Peyer's patch (tissue), 4 donors: ENCODE data around the gene ELP4.

Experiments used
- POLR2A ChIP-seq, 2 donors: fragments of 450-650 bp; IDR thresholded peaks; one replicate each; pipeline ENCODE4 v1.5.1; 2017; ENCODE audit warnings: antibody characterized with exemption in 2 of 2, mild to moderate bottlenecking in 2 of 2, moderate library complexity in 2 of 2
- TF ChIP-seq, protein P1 (sequence below), 6 experiments: fragments of 450-650 bp in 4 of 6; fragments of 200-600 bp in 2 of 6; sonication (generic) in 1 of 6; IDR thresholded peaks; one replicate each; pipeline ENCODE4 v1.5.1; 2017 to 2019; ENCODE audit warnings: antibody characterized with exemption in 6 of 6, mild to moderate bottlenecking in 3 of 6, moderate library complexity in 1 of 6

DNA sequence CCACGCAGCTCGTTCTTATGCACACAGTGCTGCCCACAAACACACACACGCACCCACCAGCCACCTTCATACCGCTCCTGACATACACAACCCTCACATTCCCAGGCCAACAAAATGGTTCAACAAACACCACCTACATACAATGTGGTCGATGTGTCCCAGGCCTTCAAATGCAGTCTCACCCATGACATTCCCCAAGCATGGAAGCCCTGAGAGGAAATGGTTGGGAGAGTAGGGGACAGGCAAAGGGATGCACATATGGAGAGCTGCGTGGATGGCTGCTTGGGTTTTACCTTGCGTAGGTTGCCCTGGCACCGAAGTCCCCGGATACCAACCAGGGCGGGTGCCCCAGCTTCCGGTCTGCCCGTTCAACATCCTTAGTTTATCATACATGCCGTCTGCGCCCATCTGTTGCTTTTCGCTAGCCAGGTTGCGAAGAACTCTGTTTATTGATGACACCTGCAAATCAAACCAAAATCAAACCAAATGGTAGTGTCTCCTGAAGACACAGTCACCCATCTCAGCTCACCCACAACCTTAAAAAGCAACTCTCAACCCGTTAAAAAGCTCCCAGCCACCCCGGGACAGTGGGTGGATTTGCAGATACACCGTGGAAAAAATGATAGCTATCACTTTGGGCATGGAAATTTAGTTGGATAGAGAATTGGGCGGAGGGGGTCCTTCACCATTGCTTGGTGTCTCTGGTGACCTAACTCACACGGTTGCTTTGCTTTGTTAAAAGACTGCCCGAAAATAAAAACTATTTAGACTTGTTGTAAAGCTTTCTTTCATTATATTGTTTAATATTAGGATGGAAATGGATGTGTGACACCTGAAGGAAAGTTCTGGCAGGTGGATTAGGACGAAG is 291.1 kb downstream of the ELP4 start:
- TF ChIP-seq POLR2A (IDR thresholded peaks at IDR 0.05), result no peak
- TF ChIP-seq, protein P1, sequence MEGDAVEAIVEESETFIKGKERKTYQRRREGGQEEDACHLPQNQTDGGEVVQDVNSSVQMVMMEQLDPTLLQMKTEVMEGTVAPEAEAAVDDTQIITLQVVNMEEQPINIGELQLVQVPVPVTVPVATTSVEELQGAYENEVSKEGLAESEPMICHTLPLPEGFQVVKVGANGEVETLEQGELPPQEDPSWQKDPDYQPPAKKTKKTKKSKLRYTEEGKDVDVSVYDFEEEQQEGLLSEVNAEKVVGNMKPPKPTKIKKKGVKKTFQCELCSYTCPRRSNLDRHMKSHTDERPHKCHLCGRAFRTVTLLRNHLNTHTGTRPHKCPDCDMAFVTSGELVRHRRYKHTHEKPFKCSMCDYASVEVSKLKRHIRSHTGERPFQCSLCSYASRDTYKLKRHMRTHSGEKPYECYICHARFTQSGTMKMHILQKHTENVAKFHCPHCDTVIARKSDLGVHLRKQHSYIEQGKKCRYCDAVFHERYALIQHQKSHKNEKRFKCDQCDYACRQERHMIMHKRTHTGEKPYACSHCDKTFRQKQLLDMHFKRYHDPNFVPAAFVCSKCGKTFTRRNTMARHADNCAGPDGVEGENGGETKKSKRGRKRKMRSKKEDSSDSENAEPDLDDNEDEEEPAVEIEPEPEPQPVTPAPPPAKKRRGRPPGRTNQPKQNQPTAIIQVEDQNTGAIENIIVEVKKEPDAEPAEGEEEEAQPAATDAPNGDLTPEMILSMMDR (IDR thresholded peaks at IDR 0.05), result no peak
